GM18505 (cell line): ENCODE results near the gene HOXC5.

ENCODE experiments used
- ATAC-seq: cut with Tn5 transposase; IDR thresholded peaks from one replicate; pipeline ENCODE4 v1.9.1; 2021; ENCODE audit not compliant: unreplicated experiment
- POLR2A ChIP-seq: IDR thresholded peaks from 4 replicates; pipeline ENCODE4 v1.6.1; 2011; ENCODE audit warnings: borderline replicate concordance; ENCODE audit not compliant: insufficient read depth, insufficient read length; ENCODE audit errors: extremely low read depth

The HOXC5 gene

GRCh38 chr12:54051874-54052437 is 19.1 kb downstream of the HOXC5 start:
- no peak for ATAC-seq
- no peak for TF ChIP-seq POLR2A

- no peak for TF ChIP-seq POLR2A
- no peak for ATAC-seq
These were observed 19.7 kb downstream of the HOXC5 start for GRCh38 chr12:54052438-54053002.

GRCh38 chr12:54053003-54053750 is 20.3 kb downstream of the HOXC5 start:
- peak; percentile 55 for ATAC-seq
- TF ChIP-seq POLR2A, result peak; percentile 89

GRCh38 chr12:54053751-54054741 is 21.2 kb downstream of the HOXC5 start, which contains the start of gene HOXC4:
TSS of gene HOXC4 (plus strand) at chr12:54053835. CDS start at chr12:54053923, 88 bp downstream.
- peak; percentile 20 for ATAC-seq

GRCh38 chr12:54054742-54055194 is 21.9 kb downstream of the HOXC5 start:
- no peak for ATAC-seq
- no peak for TF ChIP-seq POLR2A

More at GRCh38 chr12:54053751-54054741, 21.2 kb downstream of the HOXC5 start, which contains the start of gene HOXC4:
- TF ChIP-seq POLR2A, result no peak

- TF ChIP-seq POLR2A, result no peak
- no peak for ATAC-seq
These were observed 22.7 kb downstream of the HOXC5 start for GRCh38 chr12:54055552-54055951.

GRCh38 chr12:54056110-54056509 is 23.3 kb downstream of the HOXC5 start:
- no peak for TF ChIP-seq POLR2A
- no peak for ATAC-seq

- ATAC-seq, result no peak
- TF ChIP-seq POLR2A, result no peak
These were observed 25.4 kb downstream of the HOXC5 start for GRCh38 chr12:54058128-54058768.

GRCh38 chr12:54059668-54060067 is 26.8 kb downstream of the HOXC5 start:
- ATAC-seq, result no peak
- no peak for TF ChIP-seq POLR2A

- no peak for TF ChIP-seq POLR2A
- no peak for ATAC-seq
These were observed 27.5 kb downstream of the HOXC5 start for GRCh38 chr12:54060174-54060974.

GRCh38 chr12:54060975-54061778 is 28.3 kb downstream of the HOXC5 start:
- TF ChIP-seq POLR2A, result no peak
- no peak for ATAC-seq

GRCh38 chr12:54065677-54066076 is 32.8 kb downstream of the HOXC5 start:
- TF ChIP-seq POLR2A, result no peak
- no peak for ATAC-seq

GRCh38 chr12:54066408-54066807 is 33.6 kb downstream of the HOXC5 start:
- TF ChIP-seq POLR2A, result no peak
- no peak for ATAC-seq
